GM19372 (cell line): ENCODE data around the gene ADCY9.

ENCODE experiments used
- ATAC-seq: cut with Tn5 transposase; IDR thresholded peaks from one replicate; pipeline ENCODE4 v1.9.1; 2021; ENCODE audit warnings: mild to moderate bottlenecking, low read depth, moderate library complexity; ENCODE audit not compliant: unreplicated experiment

The ADCY9 gene

DNA sequence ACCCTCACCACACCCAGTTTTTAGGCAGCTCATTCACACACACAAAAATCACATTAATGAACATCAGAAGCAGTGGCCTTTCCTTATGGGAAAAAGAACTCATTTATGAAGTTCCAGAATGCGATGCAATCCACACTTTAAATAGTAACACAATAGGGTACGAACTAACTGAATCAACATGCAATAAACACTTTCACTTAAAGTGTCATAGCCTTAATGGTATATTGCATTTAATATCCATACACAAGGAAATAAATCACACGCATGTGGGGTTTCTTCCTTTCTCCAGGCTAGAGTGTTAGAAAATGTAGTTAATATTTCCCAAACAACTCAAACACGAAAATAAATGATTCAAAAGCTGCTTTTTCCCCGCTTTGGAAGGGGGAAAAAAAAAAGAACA lies 19.7 kb downstream of the ADCY9 start:
- no peak for ATAC-seq

DNA sequence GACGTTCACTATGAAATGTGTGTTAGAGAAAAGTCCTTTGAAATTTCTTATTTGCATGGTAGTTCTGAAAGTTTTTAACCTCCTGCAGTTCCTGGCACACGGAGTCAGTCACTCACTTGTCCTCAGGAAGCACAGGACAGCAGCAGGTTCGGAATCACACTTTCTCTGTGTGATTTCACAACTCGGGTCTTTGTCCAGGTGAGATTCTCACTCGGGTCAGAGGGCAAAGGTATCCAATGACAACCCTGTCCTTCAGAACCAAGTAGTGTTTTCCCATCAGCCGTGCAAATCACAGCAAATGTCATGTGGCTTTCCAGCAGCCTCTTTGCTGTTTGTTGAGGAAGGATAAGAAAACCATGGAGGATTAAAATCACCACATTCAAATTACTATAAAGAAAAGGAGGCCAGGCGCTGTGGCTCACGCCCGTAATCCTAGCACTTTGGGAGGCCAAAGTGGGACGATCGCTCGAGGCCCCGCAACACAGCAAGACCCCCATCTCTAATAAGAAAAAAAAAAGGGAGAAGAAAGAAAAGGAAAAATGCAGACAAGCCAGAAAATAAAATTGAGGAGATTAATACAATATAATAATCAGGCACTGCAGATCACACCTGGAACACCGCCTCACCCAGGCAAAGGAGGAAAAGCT lies 22.0 kb downstream of the ADCY9 start:
- no peak for ATAC-seq

DNA sequence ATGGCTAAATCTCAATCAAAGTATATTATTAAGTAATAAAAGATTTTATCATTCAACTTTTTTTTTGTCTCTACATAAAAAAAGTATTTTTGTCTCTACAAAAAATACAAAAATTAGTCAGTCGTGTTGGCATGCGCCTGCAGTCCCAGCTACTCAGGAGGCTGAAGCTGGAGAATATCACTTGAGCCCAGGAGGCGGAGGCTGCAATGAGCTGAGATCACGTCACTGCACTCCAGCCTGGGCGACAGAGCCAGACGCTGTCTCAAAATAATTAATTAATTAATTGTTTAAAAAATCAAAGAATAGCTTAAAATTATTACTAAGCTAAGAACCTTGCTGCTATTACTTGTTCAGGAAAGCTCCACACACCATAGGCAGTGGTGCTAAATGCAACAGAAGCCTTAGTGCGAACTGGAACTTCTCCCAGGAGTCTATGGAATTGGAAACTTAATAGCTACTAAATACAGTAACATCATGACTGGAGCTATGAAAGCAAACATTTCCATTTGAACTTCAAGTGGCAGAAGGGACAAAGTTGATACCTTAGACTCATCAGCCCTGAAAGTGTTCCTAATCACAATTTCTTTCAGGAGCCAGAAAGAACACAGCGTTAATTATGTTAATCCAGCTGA lies 22.6 kb downstream of the ADCY9 start:
- no peak for ATAC-seq

DNA sequence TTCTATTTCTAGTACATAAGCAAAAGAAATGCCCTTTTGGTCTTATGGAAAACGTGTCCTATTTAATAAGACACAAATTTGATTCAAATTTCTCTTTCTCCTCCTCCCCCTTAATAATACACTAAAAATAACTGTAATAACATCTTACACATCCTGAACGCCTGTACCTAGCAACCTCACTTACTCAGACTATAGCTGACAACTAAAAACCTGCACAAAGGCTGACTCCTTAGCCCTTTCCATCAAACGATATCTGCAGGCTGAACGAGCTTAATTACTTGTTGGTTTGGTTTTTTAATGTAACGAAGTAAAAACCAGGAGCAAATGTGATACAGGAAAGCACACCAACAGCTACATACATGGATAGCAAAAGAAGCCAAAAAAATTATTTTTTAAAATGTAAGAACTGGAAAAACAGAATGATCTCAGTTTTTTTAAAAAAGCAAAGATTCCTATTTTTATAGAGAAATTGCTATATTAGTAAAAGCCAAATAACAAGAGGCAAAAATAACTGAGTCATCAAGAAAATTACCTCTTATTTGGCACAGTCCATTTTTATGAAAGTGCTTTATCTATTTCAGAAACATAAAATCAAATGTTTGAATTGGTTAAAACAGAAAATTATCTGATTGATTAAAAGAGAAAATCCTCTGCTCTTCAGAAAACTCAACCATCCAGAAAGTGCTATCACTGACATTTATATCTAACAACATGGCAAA lies 23.5 kb downstream of the ADCY9 start:
- ATAC-seq, result no peak

DNA sequence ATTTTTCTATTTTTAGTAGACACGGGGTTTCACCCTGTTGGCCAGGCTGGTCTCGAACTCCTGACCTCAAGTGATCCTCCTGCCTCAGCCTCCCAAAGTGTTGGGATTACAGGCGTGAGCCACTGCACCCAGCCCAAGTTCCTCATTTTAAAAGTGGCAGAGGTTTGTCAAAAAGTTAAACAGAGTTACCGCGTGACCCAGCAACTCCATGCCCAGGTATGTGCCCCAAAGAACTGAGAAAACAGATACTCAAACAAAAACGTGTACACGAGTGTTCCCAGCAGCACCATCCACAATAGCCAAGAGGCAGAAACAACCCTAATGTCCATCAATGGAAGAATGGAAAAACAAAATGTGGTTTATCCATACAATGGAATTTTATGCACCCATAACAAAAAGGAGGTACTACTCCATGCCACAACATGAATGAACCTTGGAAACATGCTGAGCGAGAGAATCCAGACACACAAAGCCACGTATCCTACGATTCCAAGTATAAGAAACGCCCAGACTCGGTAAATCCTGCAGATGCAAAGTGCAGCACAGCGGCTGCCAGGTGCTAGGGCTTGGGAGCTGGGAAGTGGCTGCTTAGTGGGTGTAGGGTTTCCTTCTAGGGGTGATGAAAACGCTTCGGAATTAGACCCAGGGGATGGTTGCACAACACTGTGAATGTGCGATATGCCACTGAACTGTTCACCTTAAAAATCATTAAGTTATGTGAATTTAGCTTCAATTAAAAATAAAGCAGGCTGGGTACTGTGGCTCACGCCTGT lies 24.8 kb downstream of the ADCY9 start:
- no peak for ATAC-seq

DNA sequence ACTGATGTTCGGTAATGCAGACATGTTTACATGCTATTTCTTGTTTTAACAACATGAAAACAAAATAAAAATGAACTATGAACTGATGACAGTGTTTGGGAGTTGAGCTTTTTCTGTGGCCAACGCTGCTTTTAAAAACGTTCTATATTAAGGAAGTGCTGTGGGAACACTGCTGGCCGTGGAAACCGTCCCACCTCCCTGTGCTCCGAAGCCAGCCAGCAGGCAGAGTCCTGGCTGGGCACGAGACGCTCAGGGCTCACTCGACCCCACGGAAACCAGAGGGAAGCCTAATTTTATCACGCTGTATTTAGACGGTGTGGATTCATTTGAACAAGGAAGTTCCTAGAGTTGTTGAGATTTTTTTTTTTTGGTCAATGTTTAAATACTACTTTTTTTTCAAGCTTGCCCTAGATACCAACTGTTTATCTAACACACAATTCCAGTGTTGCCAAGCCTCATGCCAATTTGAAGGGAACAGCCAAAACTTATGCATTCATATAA lies 25.8 kb downstream of the ADCY9 start:
- no peak for ATAC-seq

DNA sequence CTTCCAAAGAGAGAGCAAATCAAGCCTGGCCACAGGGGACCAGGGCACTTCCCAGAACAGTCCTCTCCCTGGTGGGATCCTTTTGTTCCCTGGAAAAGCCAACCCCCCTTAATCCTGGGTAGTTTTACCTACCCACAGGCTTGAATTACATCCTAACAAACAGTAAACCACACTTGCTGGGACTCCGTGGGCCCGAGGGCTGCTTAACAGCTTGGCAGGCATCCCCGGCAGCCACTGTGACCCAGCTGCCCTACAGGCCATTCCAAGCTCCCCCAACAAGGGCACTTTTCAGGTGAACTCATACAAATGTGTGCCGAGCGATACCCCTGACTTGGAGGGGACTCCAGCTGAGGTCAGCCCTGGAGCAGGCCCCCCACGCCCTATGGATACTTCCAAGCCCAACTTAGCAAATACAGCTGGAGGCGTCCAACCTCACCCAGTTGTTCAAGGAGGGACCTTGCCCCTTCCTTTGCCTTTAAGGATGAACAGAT lies 26.4 kb downstream of the ADCY9 start:
- no peak for ATAC-seq

DNA sequence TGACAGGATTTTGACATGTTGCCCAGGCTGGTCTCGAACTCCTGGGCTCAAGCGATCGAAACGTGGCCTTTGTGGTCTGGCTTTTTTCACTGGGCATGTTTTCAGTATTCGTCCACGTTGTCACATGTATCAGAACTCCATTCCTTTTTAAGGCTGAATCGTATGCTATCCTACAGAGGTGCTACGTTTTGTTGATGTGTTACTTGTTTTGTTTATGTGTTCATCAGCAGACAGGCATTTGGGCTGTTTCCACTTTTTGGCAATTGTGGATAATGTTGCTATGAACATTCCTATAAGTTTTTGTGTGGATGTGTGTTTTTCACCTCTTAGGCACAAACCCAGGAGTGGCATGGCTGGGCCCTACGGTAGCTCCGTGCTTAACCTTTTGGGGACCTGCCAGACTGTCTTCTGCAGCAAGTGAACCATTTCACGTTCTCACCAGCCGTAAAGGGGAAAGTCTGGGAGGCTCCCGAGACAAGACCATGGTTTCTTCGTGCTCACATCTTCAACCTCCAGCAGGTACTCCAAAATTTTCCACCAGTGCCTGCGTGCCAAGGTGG lies 26.9 kb downstream of the ADCY9 start:
- no peak for ATAC-seq

DNA sequence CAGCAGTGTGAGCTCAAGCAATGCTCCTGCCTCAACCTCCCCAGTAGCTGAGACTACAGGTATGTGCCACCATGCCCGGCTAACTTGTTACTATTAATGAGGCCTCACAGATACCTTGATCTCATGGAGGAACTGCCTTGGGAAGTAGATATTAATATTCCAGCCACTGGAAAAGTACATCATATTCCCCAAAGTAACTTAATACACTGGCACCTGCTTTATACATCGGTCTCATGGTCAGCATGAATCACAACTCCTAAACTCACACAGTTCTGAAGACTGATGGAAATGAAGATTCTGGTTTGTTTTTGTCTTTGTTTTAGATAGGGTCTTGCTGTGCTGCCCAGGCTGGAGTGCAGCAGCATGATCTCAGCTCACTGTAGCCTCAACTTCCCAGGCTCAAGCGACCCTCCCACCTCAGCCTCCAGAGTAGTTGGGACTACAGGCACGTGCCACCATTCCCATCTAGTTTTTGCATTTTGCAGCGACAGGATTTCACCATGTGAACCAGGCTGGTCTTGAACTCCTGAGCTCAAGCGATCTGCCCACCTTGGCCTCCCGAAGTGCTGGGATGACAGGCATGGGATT lies 28.2 kb downstream of the ADCY9 start:
- ATAC-seq, result no peak

DNA sequence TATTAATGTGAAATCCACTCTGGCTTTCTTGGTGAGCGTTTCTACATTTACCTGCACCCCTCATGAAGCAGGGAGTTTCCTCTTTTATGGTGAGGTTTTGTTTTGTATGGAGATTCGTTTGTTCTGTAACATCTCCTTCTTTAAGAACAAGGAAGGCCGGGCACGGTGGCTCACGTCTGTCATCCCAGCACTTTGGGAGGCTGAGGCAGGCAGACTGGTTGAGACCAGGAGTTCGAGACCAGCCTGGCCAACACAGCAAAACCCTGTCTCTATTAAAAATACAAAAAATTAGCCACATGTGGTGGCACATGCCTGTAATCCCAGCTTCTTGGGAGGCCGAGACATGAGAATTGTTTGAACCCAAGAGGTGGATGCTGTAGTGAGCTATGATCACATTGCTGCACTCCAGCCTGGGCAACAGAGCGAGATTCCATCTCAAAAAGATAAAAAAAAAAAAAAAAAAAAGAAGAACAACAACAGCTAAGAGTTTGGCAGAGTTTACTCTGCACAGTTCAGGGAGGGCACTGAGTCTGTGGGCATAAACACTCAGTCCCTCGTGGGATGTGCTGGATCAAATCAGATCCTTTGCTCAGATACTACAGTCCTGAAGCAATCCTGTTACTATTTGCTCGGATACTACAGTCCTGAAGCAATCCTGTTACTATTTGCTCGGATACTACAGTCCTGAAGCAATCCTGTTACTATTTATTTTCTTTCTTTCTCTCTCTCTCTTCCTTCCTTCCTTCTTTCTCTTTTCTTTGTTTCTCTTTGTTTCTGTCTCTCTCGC lies 28.9 kb downstream of the ADCY9 start:
- ATAC-seq, result no peak

DNA sequence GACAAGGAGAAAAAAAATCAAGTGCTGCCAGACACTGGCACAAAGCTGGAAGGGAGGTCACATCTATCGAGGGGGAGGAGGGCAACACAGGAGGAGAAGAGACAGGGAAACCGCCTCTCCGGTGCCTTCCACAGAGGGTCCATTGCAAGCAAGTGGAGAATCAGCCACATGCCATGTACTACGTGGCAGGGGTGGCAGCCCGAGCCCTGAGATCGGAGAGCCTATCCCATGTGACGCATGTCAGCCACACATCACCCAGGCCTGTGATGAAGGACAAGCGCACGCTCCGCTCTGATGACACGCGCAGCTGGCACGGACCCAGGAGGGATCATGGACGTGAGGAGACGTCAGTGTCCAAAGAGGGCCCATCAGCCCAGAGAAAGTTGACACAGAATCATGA lies 30.1 kb downstream of the ADCY9 start:
- ATAC-seq, result no peak

DNA sequence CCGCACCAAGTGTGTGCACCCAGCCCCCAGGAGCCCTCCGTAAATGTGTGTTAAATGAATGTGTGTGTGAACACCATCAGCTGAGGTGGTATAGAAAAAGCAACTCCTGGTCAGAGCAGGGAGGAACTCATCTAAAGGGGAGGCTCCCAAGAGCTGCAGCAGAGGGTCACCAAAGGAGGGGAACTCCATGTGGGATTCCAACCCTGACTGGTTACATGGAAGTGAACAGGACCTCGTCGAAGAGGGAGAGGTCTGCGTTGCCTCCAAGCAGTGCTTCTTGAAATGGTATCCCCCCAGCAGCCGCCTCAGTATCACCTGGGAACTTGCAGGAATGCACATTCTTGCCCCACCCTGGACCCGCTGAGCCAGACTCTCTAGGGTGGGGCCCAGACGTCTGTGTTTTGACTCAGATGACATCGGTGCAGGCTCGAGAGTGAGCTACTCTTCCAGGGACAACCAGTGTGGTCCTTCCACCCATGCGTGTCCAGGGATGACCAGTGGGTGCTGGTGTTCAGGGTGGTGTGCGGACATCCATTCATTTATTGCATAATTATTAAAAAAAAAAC lies 30.8 kb downstream of the ADCY9 start:
- no peak for ATAC-seq

DNA sequence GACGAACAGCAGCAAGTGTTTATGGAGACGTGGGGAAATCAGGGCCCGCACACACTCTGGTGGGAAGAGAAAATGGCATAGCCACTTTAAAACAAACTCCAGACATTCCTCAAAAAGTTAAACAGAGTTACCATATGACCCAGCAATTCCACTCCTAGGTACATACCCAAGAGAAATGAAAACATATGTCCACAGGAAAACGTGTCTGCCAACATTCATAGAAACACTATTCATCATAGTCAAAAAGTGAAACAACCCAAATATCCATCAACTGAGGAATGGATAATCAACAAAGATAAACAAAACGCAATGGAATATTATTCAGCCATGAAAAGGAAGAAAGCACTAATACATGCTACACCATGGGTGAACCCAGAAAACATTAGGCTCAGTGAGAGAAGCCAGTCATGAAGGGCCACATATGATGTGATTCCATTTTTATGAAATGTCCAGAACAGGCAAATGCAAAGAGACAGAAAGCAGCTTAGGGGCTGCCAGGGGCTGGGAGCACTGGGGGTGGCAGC lies 32.8 kb downstream of the ADCY9 start:
- no peak for ATAC-seq

DNA sequence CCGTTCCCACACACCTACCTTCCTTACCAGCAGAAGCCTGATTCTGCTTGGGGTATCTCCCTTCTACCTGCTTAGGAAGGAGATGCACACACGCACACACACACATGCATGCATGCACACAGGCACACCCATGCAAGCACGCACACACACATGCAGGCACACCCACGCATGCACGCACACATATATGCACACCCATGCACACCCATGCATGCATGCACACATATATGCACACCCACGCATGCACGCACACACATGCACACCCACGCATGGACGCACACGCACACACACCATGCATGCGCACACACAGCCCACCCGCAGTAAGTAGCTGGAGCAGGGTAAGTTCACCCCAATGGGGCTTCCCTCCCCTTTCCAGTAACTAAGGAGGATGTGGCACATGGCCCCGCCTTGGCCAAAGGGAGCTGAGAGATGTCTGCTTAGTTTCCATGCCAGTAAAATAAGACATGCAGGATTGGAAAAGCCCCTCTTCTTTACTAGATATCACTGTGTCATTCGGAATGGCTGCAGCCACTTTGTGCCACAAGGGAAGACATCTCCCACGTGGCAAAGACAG lies 33.7 kb downstream of the ADCY9 start:
- no peak for ATAC-seq

DNA sequence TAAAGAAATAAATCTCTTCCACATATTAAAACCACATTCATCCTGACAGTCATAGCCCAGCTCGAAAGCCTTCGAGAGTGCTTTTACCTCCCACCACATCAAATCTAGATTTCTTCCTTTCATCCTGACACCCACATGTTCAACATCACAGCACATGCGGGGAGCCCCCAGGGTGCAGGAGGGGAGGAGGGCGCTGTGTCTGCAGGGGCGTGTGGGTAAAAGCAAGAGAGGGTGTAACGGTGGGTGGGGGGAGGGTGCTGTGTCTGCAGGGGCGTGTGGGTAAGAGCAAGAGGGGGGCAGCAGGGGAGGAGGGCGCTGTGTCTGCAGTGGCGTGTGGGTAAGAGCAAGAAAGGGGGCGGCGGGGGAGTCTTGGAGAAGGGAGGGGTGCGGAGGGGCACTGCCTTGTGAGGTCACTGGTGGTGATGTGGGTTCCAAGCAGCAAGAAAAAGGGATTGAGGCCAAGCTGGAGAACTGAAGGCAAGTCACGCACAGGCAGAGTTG lies 34.7 kb downstream of the ADCY9 start:
- no peak for ATAC-seq

DNA sequence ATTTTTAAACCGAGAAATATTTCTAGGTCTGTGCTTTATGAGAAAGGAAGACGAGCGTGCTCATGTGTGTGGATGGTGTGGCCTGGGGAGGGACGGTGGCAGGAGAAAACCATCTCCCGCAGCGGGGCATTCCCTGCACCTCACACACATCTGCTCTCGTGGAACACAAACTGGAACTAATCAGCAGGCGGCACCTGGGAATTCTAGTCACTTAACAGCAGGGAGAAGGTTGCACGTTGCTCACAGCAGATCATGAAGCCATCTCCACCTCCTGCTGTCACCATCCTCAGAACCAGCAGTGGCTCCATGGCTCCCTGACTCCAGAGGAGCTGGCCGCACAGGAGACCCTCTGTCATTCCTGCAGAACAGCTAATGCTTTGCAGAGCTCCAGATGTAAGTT lies 35.2 kb downstream of the ADCY9 start:
- ATAC-seq, result no peak

DNA sequence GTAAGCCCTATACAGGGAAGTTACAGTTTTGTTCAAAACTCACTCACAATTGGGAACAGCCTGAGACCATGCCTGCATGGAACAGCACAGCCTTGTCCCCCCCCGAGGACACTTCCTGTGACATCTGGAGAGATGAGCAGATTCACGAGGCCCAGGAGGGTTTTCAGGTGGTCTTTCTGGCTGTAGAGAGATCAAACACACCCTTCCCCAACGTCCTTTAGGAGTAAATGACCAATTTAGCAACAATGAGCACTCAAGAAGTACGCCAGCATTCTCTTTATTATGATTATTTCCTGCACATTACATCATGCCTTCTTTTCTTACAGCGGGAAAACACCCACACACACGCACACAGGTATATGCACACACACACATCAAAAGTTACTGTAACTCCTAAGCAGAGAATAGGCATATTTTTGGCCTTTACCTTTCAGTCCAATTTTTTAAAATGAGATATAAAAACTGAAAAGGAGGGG lies 39.0 kb downstream of the ADCY9 start:
- no peak for ATAC-seq

DNA sequence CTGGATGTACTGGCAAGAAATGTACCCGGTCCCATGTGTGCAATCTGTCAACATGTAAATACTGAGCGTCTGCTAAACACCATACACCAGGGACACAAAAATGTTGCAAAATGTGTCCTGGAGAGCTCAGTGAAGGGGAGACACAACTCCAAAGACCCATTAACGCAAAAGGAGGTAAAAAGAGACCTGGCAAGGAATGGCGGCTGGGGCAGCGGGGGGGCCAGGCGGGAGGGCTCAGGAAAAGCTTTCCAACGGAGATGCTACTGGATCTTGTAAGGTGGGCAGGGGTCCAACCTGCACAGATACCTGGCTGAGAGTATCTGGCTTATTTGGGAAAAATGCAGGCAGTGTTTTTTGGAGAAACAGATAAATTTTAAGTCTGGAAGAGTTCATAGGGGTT lies 40.7 kb downstream of the ADCY9 start:
- no peak for ATAC-seq
